ENCODE measurements around the gene NDUFAF4. TPM values are rescaled to one million over a fixed set of nuclear protein-coding genes. Genes with fewer than 3 reads are reported as not detected.

NDUFAF4 gene
- polyA plus RNA-seq (2013, experiment 1 of 2): 32.0 TPM
- 33.7 TPM for polyA plus RNA-seq (2013, experiment 2 of 2)

- Histone ChIP-seq H3K4ac (ENCODE audit: low read depth in 1 of 2, low read length in 2 of 2) (peak within 1 kb of the TSS; percentile 9 to 88), H3K18ac (ENCODE audit: low read depth in 1 of 2, low read length in 2 of 2) (peak within 1 kb of the TSS; percentile 52 to 86), H4K91ac (ENCODE audit: low read length) (peak within 1 kb of the TSS; percentile 18), H3K36me3 (ENCODE audit: control insufficient read depth in 1 of 2, insufficient read depth in 2 of 2, low read depth in 1 of 2, low read length in 2 of 2) (peaks cover 0 to 34% of the 10 kb centered on the region in 2 experiments), H3K4me2 (ENCODE audit: low read length, poor library complexity, severe bottlenecking) (peak within 1 kb of the TSS; percentile 94), H2AFZ (ENCODE audit: low read depth, low read length) (peak within 1 kb of the TSS; percentile 98), H2BK5ac (ENCODE audit: low read depth, low read length, poor library complexity, severe bottlenecking) (no peak within 1 kb of the TSS), H3K14ac (ENCODE audit: low read length in 2 of 2) (peak within 1 kb of the TSS in 1 of 2 experiments; percentile 55), H3K23ac (ENCODE audit: low read length in 2 of 2) (no peak within 1 kb of the TSS), H2BK120ac (ENCODE audit: low read depth, low read length) (peak within 1 kb of the TSS; percentile 59), H3K9me3 (ENCODE audit: control insufficient read depth, low read length) (no peaks in the 10 kb centered on the region), H3K27me3 (ENCODE audit: control insufficient read depth in 1 of 2, insufficient read depth in 1 of 2, low read length in 2 of 2) (no peaks in the 10 kb centered on the region), H2AK5ac (ENCODE audit: low read length, severe bottlenecking) (no peak within 1 kb of the TSS), H3K4me1 (ENCODE audit: control insufficient read depth, insufficient read depth, low read depth, low read length) (peaks cover 1% of the 10 kb centered on the region), H3K4me3 (ENCODE audit: insufficient read depth in 1 of 2, low read depth in 1 of 2, low read length in 2 of 2) (peak within 1 kb of the TSS; percentile 80 to 98), H3K79me1 (replicated peaks; ENCODE audit: low read length, poor library complexity, severe bottlenecking) (peaks cover 4% of the 10 kb centered on the region), H4K8ac (ENCODE audit: low read length) (peak within 1 kb of the TSS; percentile 49), H3K9ac (ENCODE audit: low read length) (peak within 1 kb of the TSS; percentile 98), H2BK12ac (ENCODE audit: low read length in 2 of 2) (peak within 1 kb of the TSS in 1 of 2 experiments; percentile 2), H3K27ac (ENCODE audit: low read length, poor library complexity, severe bottlenecking) (peak within 1 kb of the TSS; percentile 87), H2BK15ac (ENCODE audit: low read depth, poor library complexity, severe bottlenecking) (no peak within 1 kb of the TSS)
- peak; percentile 95 for DNase-seq
- WGBS: under 1% methylated on average over 53 of the region's 71 CpGs
Observed at GRCh38 chr6:96897396-96898240, at the start of gene NDUFAF4. TSS of gene NDUFAF4 (minus strand) at chr6:96897891. CDS start at chr6:96897801, 90 bp downstream.

- DNase-seq: no peak
- Histone ChIP-seq H3K4ac (ENCODE audit: low read depth in 1 of 2, low read length in 2 of 2) (no peak overlapping the region), H4K8ac (ENCODE audit: low read length) (no peak overlapping the region), H2AK5ac (ENCODE audit: low read length, severe bottlenecking) (no peak overlapping the region), H3K9me3 (ENCODE audit: control insufficient read depth, low read length) (no peaks in the 10 kb centered on the region), H3K79me1 (replicated peaks; ENCODE audit: low read length, poor library complexity, severe bottlenecking) (no peaks in the 10 kb centered on the region), H3K27ac (ENCODE audit: low read length, poor library complexity, severe bottlenecking) (no peak overlapping the region), H3K23ac (ENCODE audit: low read length in 2 of 2) (no peak overlapping the region), H4K91ac (ENCODE audit: low read length) (no peak overlapping the region), H3K36me3 (ENCODE audit: control insufficient read depth in 1 of 2, insufficient read depth in 2 of 2, low read depth in 1 of 2, low read length in 2 of 2) (no peaks in the 10 kb centered on the region), H3K4me2 (ENCODE audit: low read length, poor library complexity, severe bottlenecking) (no peak overlapping the region), H2BK15ac (ENCODE audit: low read depth, poor library complexity, severe bottlenecking) (no peak overlapping the region), H3K9ac (ENCODE audit: low read length) (no peak overlapping the region), H2BK12ac (ENCODE audit: low read length in 2 of 2) (no peak overlapping the region), H3K4me3 (ENCODE audit: insufficient read depth in 1 of 2, low read depth in 1 of 2, low read length in 2 of 2) (no peak overlapping the region), H2AFZ (ENCODE audit: low read depth, low read length) (no peak overlapping the region), H3K27me3 (ENCODE audit: control insufficient read depth in 1 of 2, insufficient read depth in 1 of 2, low read length in 2 of 2) (peaks cover 0 to 5% of the 10 kb centered on the region in 2 experiments), H2BK5ac (ENCODE audit: low read depth, low read length, poor library complexity, severe bottlenecking) (no peak overlapping the region), H3K18ac (ENCODE audit: low read depth in 1 of 2, low read length in 2 of 2) (no peak overlapping the region), H3K14ac (ENCODE audit: low read length in 2 of 2) (no peak overlapping the region), H3K4me1 (ENCODE audit: control insufficient read depth, insufficient read depth, low read depth, low read length) (no peaks in the 10 kb centered on the region), H2BK120ac (ENCODE audit: low read depth, low read length) (no peak overlapping the region)
- WGBS: 90% methylated on average over 1 of the region's 3 CpGs
Observed at GRCh38 chr6:96947055-96947454, 49.4 kb upstream of the NDUFAF4 start.

GRCh38 chr6:96943555-96944215, 46.0 kb upstream of the NDUFAF4 start:
- no peak overlapping the region for H3K18ac ChIP-seq (ENCODE audit: low read depth in 1 of 2, low read length in 2 of 2)
- no peak overlapping the region for H3K23ac ChIP-seq (ENCODE audit: low read length in 2 of 2)
- no peak overlapping the region for H4K91ac ChIP-seq (ENCODE audit: low read length)
- H3K4ac ChIP-seq (ENCODE audit: low read depth in 1 of 2, low read length in 2 of 2): no peak overlapping the region
- no peak for DNase-seq
- H2BK5ac ChIP-seq (ENCODE audit: low read depth, low read length, poor library complexity, severe bottlenecking): no peak overlapping the region
- 90% methylated on average over 8 of the region's 9 CpGs for WGBS
- H3K4me3 ChIP-seq (ENCODE audit: insufficient read depth in 1 of 2, low read depth in 1 of 2, low read length in 2 of 2): no peak overlapping the region
- no peak overlapping the region for H4K8ac ChIP-seq (ENCODE audit: low read length)
- no peak overlapping the region for H3K4me2 ChIP-seq (ENCODE audit: low read length, poor library complexity, severe bottlenecking)
- no peak overlapping the region for H2AFZ ChIP-seq (ENCODE audit: low read depth, low read length)
- H3K4me1 ChIP-seq (ENCODE audit: control insufficient read depth, insufficient read depth, low read depth, low read length): no peaks in the 10 kb centered on the region
- no peak overlapping the region for H2AK5ac ChIP-seq (ENCODE audit: low read length, severe bottlenecking)
- no peak overlapping the region for H2BK12ac ChIP-seq (ENCODE audit: low read length in 2 of 2)
- H2BK120ac ChIP-seq (ENCODE audit: low read depth, low read length): no peak overlapping the region
- no peak overlapping the region for H3K14ac ChIP-seq (ENCODE audit: low read length in 2 of 2)
- H3K79me1 ChIP-seq (replicated peaks; ENCODE audit: low read length, poor library complexity, severe bottlenecking): no peaks in the 10 kb centered on the region
- no peak overlapping the region for H2BK15ac ChIP-seq (ENCODE audit: low read depth, poor library complexity, severe bottlenecking)
- H3K9ac ChIP-seq (ENCODE audit: low read length): no peak overlapping the region
- no peaks in the 10 kb centered on the region for H3K36me3 ChIP-seq (ENCODE audit: control insufficient read depth in 1 of 2, insufficient read depth in 2 of 2, low read depth in 1 of 2, low read length in 2 of 2)
- H3K27ac ChIP-seq (ENCODE audit: low read length, poor library complexity, severe bottlenecking): no peak overlapping the region
- H3K9me3 ChIP-seq (ENCODE audit: control insufficient read depth, low read length): no peaks in the 10 kb centered on the region
- peaks cover 0 to 5% of the 10 kb centered on the region in 2 experiments for H3K27me3 ChIP-seq (ENCODE audit: control insufficient read depth in 1 of 2, insufficient read depth in 1 of 2, low read length in 2 of 2)

- WGBS: 100% methylated on average over 2 of the region's 2 CpGs
- H3K23ac ChIP-seq (ENCODE audit: low read length in 2 of 2): no peak overlapping the region
Observed at GRCh38 chr6:96942676-96943075, 45.0 kb upstream of the NDUFAF4 start.

More at GRCh38 chr6:96942676-96943075, 45.0 kb upstream of the NDUFAF4 start:
- Histone ChIP-seq H2BK12ac (ENCODE audit: low read length in 2 of 2) (no peak overlapping the region), H3K9ac (ENCODE audit: low read length) (no peak overlapping the region), H3K4ac (ENCODE audit: low read depth in 1 of 2, low read length in 2 of 2) (no peak overlapping the region), H2BK120ac (ENCODE audit: low read depth, low read length) (no peak overlapping the region), H2AK5ac (ENCODE audit: low read length, severe bottlenecking) (no peak overlapping the region), H2AFZ (ENCODE audit: low read depth, low read length) (no peak overlapping the region), H3K9me3 (ENCODE audit: control insufficient read depth, low read length) (no peaks in the 10 kb centered on the region), H4K8ac (ENCODE audit: low read length) (no peak overlapping the region), H4K91ac (ENCODE audit: low read length) (no peak overlapping the region), H3K4me1 (ENCODE audit: control insufficient read depth, insufficient read depth, low read depth, low read length) (no peaks in the 10 kb centered on the region), H3K27me3 (ENCODE audit: control insufficient read depth in 1 of 2, insufficient read depth in 1 of 2, low read length in 2 of 2) (peaks cover 0 to 5% of the 10 kb centered on the region in 2 experiments), H3K36me3 (ENCODE audit: control insufficient read depth in 1 of 2, insufficient read depth in 2 of 2, low read depth in 1 of 2, low read length in 2 of 2) (no peaks in the 10 kb centered on the region), H3K79me1 (replicated peaks; ENCODE audit: low read length, poor library complexity, severe bottlenecking) (no peaks in the 10 kb centered on the region), H3K4me3 (ENCODE audit: insufficient read depth in 1 of 2, low read depth in 1 of 2, low read length in 2 of 2) (no peak overlapping the region), H3K14ac (ENCODE audit: low read length in 2 of 2) (no peak overlapping the region), H2BK15ac (ENCODE audit: low read depth, poor library complexity, severe bottlenecking) (no peak overlapping the region), H2BK5ac (ENCODE audit: low read depth, low read length, poor library complexity, severe bottlenecking) (no peak overlapping the region), H3K18ac (ENCODE audit: low read depth in 1 of 2, low read length in 2 of 2) (no peak overlapping the region), H3K4me2 (ENCODE audit: low read length, poor library complexity, severe bottlenecking) (no peak overlapping the region), H3K27ac (ENCODE audit: low read length, poor library complexity, severe bottlenecking) (no peak overlapping the region)
- no peak for DNase-seq

Data from mesenchymal stem cell (in vitro differentiated cells and primary cell).